ENCODE results near the gene C2orf76.

DNA sequence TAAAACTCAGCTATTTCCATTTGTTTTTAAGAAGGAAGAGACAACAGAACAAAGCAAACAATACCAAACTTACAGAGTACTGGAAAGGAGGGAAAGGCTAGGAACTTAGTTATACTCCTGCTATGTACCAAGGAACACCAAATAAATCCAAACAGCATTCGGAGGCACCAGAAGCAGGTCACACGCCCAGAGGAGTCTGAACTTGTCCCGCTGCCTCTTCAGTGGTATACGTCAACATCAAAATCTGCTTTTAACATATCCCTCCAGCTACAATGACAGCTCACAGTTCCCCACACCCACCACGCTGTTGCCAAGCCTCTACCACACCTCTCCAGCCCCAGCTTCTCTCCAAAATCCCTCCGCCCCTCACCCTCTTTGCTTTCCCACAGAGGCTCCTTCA lies 17.3 kb downstream of the C2orf76 start:
- TF ChIP-seq, protein P1, sequence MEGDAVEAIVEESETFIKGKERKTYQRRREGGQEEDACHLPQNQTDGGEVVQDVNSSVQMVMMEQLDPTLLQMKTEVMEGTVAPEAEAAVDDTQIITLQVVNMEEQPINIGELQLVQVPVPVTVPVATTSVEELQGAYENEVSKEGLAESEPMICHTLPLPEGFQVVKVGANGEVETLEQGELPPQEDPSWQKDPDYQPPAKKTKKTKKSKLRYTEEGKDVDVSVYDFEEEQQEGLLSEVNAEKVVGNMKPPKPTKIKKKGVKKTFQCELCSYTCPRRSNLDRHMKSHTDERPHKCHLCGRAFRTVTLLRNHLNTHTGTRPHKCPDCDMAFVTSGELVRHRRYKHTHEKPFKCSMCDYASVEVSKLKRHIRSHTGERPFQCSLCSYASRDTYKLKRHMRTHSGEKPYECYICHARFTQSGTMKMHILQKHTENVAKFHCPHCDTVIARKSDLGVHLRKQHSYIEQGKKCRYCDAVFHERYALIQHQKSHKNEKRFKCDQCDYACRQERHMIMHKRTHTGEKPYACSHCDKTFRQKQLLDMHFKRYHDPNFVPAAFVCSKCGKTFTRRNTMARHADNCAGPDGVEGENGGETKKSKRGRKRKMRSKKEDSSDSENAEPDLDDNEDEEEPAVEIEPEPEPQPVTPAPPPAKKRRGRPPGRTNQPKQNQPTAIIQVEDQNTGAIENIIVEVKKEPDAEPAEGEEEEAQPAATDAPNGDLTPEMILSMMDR (conservative IDR thresholded peaks at IDR 0.05) = no peak
- no peak for TF ChIP-seq ZFX (IDR thresholded peaks at IDR 0.05)

All from C4-2B (cell line).